ENCODE data around the gene NKAIN2.
"Not testable (repeated sequence)": the region's sequence is repeated elsewhere in the genome, so short reads cannot be mapped to it uniquely, and the experiment has no call there.

DNA sequence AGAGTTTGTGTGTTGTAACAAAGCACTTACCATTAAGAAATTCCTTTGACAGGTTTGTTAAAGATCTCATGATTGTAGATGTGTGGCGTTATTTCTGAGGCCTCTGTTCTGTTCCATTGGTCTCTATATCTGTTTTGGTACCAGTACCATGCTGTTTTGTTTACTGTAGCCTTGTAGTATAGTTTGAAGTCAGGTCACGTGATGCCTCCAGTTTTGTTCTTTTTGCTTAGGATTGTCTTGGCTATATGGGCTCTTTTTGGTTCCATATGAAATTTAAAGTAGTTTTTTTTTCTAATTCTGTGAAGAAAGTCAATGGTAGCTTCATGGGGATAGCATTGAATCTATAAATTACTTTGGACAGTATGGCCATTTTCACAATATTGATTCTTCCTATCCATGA is 660.9 kb downstream of the NKAIN2 start:
- TF ChIP-seq, protein P1, sequence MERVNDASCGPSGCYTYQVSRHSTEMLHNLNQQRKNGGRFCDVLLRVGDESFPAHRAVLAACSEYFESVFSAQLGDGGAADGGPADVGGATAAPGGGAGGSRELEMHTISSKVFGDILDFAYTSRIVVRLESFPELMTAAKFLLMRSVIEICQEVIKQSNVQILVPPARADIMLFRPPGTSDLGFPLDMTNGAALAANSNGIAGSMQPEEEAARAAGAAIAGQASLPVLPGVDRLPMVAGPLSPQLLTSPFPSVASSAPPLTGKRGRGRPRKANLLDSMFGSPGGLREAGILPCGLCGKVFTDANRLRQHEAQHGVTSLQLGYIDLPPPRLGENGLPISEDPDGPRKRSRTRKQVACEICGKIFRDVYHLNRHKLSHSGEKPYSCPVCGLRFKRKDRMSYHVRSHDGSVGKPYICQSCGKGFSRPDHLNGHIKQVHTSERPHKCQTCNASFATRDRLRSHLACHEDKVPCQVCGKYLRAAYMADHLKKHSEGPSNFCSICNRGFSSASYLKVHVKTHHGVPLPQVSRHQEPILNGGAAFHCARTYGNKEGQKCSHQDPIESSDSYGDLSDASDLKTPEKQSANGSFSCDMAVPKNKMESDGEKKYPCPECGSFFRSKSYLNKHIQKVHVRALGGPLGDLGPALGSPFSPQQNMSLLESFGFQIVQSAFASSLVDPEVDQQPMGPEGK (CRISPR knock-in tag; IDR thresholded peaks at IDR 0.05; ENCODE audit: borderline replicate concordance), result not testable (repeated sequence)
- TF ChIP-seq PPARA (CRISPR knock-in tag; IDR thresholded peaks at IDR 0.05; ENCODE audit: borderline replicate concordance); ZFP3 (CRISPR knock-in tag; IDR thresholded peaks at IDR 0.05); OSR1 (CRISPR knock-in tag; IDR thresholded peaks at IDR 0.05); ZNF70 (CRISPR knock-in tag; IDR thresholded peaks at IDR 0.05): not testable (repeated sequence)
